Thyroid gland (tissue), 4 donors: ENCODE results near the gene ZNF280D. TPM values are rescaled to one million over a fixed set of nuclear protein-coding genes. Genes with fewer than 3 reads are reported as not detected.

ENCODE experiments used
- DNase-seq, 2 donors: peaks; one replicate each; pipeline ENCODE4 v3.0.0-alpha.2; 2019
- H3K27ac ChIP-seq, 3 donors: fragments of 200-600 bp; sonication (generic); 1 replicate in 2 of 3; 2 replicates in 1 of 3; pipeline ENCODE4 v1.5.1; 2016 to 2019; ENCODE audit warnings: mild to moderate bottlenecking in 1 of 3, moderate library complexity in 1 of 3
- H3K27me3 ChIP-seq: fragments of 200-600 bp; sonication (generic); one replicate; pipeline ENCODE4 v1.5.1; 2019
- H3K36me3 ChIP-seq, 2 donors: fragments of 200-600 bp; sonication (generic); one replicate each; pipeline ENCODE4 v1.5.1; 2016 to 2019
- H3K4me1 ChIP-seq, 2 donors: fragments of 200-600 bp; sonication (generic); one replicate each; pipeline ENCODE4 v1.5.1; 2017 to 2019
- H3K4me3 ChIP-seq, 3 donors: fragments of 200-600 bp; sonication (generic); replicated peaks in 1 of 3; 1 replicate in 2 of 3; 2 replicates in 1 of 3; pipeline ENCODE4 v1.5.1; 2016; ENCODE audit warnings: mild to moderate bottlenecking in 1 of 3
- H3K9me3 ChIP-seq: fragments of 200-600 bp; sonication (generic); one replicate; pipeline ENCODE4 v1.5.1; 2017
- POLR2A ChIP-seq, 2 donors: fragments of 450-650 bp; IDR thresholded peaks; one replicate each; pipeline ENCODE4 v1.6.1; 2017; ENCODE audit warnings: antibody characterized with exemption in 2 of 2, mild to moderate bottlenecking in 2 of 2, moderate library complexity in 1 of 2
- WGBS, 2 donors: methylation state at CpG; one replicate each; pipeline ENCODE4 v1.1.5; 2017; 5-methylcytosine and 5-hydroxymethylcytosine counted together
- intact Hi-C: fragments of 100-400 bp; cut with DNase I; formaldehyde crosslinking; loops from one replicate; pipeline ENCODE4 v1.15.1; 2023
- total RNA-seq, 4 donors: library from RNA; depleted of rRNA; stranded (reverse); fragments of >200 nt; gene quantifications; one replicate each; pipeline ENCODE4 v1.2.3, GENCODE V29; 2016
- TF ChIP-seq, protein P1 (sequence below), 6 experiments: fragments of 200-600 bp in 3 of 6; fragments of 450-650 bp in 3 of 6; sonication (generic) in 3 of 6; IDR thresholded peaks; one replicate each; pipeline ENCODE4 v1.5.1; 2016 to 2019; ENCODE audit warnings: antibody characterized with exemption in 6 of 6, mild to moderate bottlenecking in 2 of 6, inconsistent platforms in 1 of 6, moderate library complexity in 1 of 6

Gene ZNF280D
- total RNA-seq, 4 donors from 2014 or later: 55.6 to 81.8 (median 61.4) TPM

DNA sequence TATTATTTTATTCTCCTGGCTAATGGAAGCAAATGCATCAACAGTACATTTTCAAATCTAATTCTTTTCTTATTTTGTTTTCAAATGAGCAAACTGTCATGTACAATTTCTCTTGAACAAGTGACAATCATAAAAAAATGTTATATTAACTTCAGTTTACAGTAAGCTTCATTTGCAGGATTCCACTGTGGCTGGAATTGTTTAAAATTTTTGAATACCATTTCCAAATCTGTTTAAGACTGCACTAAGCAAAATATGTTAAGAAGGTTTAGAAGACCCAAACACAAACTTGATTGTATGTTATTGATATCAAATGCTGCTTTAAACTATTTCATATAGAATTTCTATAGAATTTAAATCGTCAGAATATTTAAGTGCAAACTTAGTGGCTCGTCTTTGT, 92.8 kb downstream of the ZNF280D start:
- WGBS, 2 donors: 96 to 97% methylated on average over 2 of the region's 2 CpGs
- H3K9me3 ChIP-seq: no peaks in the 10 kb centered on the region
- no peak for DNase-seq
- H3K4me1 ChIP-seq: no peaks in the 10 kb centered on the region
- no peak for TF ChIP-seq POLR2A (IDR thresholded peaks at IDR 0.05)
- TF ChIP-seq, protein P1, sequence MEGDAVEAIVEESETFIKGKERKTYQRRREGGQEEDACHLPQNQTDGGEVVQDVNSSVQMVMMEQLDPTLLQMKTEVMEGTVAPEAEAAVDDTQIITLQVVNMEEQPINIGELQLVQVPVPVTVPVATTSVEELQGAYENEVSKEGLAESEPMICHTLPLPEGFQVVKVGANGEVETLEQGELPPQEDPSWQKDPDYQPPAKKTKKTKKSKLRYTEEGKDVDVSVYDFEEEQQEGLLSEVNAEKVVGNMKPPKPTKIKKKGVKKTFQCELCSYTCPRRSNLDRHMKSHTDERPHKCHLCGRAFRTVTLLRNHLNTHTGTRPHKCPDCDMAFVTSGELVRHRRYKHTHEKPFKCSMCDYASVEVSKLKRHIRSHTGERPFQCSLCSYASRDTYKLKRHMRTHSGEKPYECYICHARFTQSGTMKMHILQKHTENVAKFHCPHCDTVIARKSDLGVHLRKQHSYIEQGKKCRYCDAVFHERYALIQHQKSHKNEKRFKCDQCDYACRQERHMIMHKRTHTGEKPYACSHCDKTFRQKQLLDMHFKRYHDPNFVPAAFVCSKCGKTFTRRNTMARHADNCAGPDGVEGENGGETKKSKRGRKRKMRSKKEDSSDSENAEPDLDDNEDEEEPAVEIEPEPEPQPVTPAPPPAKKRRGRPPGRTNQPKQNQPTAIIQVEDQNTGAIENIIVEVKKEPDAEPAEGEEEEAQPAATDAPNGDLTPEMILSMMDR (IDR thresholded peaks at IDR 0.05): no peak
- no peak overlapping the region for H3K4me3 ChIP-seq
- H3K27ac ChIP-seq: no peak overlapping the region
- intact Hi-C loops: no loop called here
- no peaks in the 10 kb centered on the region for H3K27me3 ChIP-seq
- H3K36me3 ChIP-seq: no peaks in the 10 kb centered on the region

DNA sequence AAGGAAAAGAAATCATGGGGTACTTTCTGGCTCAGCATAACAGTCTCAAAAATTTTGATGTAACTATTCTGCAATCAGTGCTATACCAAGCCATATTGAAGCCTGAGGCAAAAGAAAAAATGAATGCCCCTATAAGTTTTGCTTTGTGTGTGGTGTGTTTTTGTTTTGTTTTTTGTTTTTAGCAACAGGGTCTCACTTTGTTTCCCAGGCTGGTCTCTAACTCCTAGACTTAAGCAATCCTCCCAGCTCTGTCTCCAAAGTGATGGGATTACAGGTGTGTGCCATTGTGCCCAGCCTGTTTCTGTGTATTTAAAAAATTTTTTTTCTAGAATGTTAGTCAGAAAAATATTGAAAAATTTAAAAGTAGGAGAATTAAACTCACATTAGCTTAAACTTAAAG, 93.2 kb downstream of the ZNF280D start:
- intact Hi-C loops: no loop called here
- H3K4me1 ChIP-seq: no peaks in the 10 kb centered on the region
- TF ChIP-seq, protein P1 (IDR thresholded peaks at IDR 0.05): no peak
- no peak for TF ChIP-seq POLR2A (IDR thresholded peaks at IDR 0.05)
- DNase-seq: no peak
- no peaks in the 10 kb centered on the region for H3K9me3 ChIP-seq
- no peaks in the 10 kb centered on the region for H3K27me3 ChIP-seq
- H3K27ac ChIP-seq: no peak overlapping the region
- no peak overlapping the region for H3K4me3 ChIP-seq
- H3K36me3 ChIP-seq: no peaks in the 10 kb centered on the region

DNA sequence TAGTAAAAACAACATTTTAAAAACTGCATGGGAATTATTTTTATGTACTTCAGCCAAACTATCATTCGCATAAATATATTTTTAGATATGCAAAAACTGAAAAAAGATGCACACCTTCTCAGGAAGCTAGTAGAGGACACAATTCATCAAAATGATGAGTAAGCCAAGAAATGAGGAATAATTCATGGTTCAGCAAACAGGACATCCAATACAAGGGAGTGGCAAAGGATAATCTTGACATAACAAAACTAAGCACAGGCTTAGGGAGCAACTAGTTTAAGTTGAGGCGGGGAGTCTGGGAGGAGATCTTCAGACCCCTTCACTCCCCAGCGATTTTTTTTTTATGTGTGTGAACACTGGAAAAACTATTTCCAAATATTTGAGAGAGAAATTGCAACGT, 93.7 kb downstream of the ZNF280D start:
- no peak overlapping the region for H3K27ac ChIP-seq
- intact Hi-C loops: no loop called here
- H3K9me3 ChIP-seq: no peaks in the 10 kb centered on the region
- H3K4me1 ChIP-seq: no peaks in the 10 kb centered on the region
- no peak for DNase-seq
- WGBS, 2 donors: 84 to 88% methylated on average over 4 of the region's 4 CpGs
- no peaks in the 10 kb centered on the region for H3K27me3 ChIP-seq
- TF ChIP-seq POLR2A (IDR thresholded peaks at IDR 0.05): no peak
- TF ChIP-seq, protein P1 (IDR thresholded peaks at IDR 0.05): no peak
- no peak overlapping the region for H3K4me3 ChIP-seq
- H3K36me3 ChIP-seq: no peaks in the 10 kb centered on the region

DNA sequence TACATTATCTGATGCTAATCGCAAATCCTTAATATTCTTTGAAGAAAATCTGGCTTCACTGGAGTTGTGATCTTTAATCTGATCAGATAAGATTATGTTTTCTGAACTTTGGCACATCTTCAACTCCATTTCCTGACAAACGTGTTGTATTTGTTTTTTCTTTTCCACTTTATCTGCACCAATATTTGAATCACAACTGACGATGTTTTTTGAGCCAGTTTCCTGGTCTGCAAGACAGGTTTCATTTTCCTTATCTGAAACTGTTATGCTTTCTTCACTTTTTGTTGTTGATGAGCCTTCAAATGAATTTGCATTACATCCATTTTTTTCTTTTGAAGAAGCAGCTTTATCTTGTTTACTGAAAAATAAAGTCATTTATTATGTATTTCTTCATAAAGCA, 101.5 kb downstream of the ZNF280D start:
- H3K27me3 ChIP-seq: no peaks in the 10 kb centered on the region
- no peak for DNase-seq
- intact Hi-C loops: no loop called here
- no peaks in the 10 kb centered on the region for H3K4me1 ChIP-seq
- H3K4me3 ChIP-seq: no peak overlapping the region
- no peak for TF ChIP-seq POLR2A (IDR thresholded peaks at IDR 0.05)
- TF ChIP-seq, protein P1 (IDR thresholded peaks at IDR 0.05): no peak
- H3K9me3 ChIP-seq: no peaks in the 10 kb centered on the region
- 63 to 74% methylated on average over 3 of the region's 3 CpGs for WGBS, 2 donors
- no peaks in the 10 kb centered on the region for H3K36me3 ChIP-seq
- H3K27ac ChIP-seq: no peak overlapping the region

DNA sequence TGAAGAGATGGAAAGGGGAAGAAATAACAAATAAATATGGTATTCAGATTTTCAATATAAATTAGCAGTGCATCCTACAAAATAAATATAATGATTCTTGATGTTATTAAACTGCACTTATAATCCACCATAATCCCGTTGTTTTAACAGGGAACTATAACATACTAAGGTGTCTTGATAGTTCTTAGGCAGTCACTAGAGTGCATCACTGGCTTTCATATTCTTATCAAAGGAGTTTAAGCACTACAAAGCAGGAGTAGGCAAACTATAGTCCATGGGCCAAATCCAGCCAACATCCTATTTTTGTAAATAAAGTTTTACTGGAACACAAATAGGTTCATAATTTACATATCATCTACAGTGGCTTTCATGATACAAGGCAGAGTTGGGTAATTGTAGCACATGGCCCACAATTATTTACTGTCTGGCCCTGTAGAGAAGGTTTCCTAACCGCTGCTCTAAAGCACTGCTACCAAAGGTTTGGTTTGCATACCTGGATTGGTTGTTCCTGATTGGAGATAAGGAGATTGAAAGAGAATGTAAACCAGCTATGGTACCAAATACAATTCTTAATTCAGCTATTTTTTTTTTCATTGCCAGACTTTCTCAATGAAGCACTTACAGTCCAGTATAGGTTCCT, 104.3 kb downstream of the ZNF280D start:
- Histone ChIP-seq H3K36me3 (no peaks in the 10 kb centered on the region), H3K27ac (no peak overlapping the region), H3K4me3 (no peak overlapping the region), H3K27me3 (no peaks in the 10 kb centered on the region), H3K9me3 (no peaks in the 10 kb centered on the region), H3K4me1 (no peaks in the 10 kb centered on the region)
- no peak for TF ChIP-seq POLR2A (IDR thresholded peaks at IDR 0.05)
- TF ChIP-seq, protein P1 (IDR thresholded peaks at IDR 0.05): no peak
- 82 to 96% methylated on average over 2 of the region's 2 CpGs for WGBS, 2 donors
- no peak for DNase-seq
- intact Hi-C loops: no loop called here
